Breast epithelium (tissue), 3 donors: ENCODE data around the gene SMIM43.

ENCODE experiments used
- CTCF ChIP-seq, 3 donors: fragments of 450-650 bp; IDR thresholded peaks; one replicate each; pipeline ENCODE4 v1.5.1; 2016 to 2017; ENCODE audit warnings: antibody characterized with exemption in 3 of 3, mild to moderate bottlenecking in 3 of 3, moderate library complexity in 3 of 3
- POLR2A ChIP-seq: fragments of 450-650 bp; IDR thresholded peaks from one replicate; pipeline ENCODE4 v1.6.1; 2016; ENCODE audit warnings: antibody characterized with exemption, mild to moderate bottlenecking, moderate library complexity

GRCh38 chr4:121791481-121791880 lies 26.5 kb upstream of the SMIM43 start:
- TF ChIP-seq CTCF (IDR thresholded peaks at IDR 0.05), result no peak
- TF ChIP-seq POLR2A, result no peak
